HG03159 (cell line): ENCODE results near the gene POTEG.
"Not testable (repeated sequence)": the region's sequence is repeated elsewhere in the genome, so short reads cannot be mapped to it uniquely, and the experiment has no call there.

Experiments used
- ATAC-seq: cut with Tn5 transposase; IDR thresholded peaks from one replicate; pipeline ENCODE4 v1.9.1; 2021; ENCODE audit warnings: mild to moderate bottlenecking, moderate library complexity; ENCODE audit not compliant: unreplicated experiment

POTEG gene

DNA sequence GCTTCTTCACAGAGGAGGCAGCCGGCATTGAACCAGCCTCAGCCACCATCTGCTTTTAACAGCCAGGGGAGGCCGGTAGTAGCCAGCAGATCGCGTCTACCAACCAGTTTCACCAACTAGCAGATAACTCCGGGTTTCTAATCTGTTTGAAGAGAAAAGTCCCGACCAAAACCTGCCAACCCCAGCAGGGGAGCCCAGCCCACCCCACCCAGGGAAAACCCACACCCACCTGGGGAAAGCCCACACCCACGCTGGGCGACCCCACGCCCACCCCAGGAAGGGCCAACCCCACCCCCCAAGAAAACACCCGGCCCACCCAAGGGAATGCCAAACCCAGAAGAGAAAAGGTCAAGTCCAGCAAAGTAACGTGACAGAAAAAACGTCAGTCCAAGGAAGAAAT is at the start of gene POTEG:
TSS of gene POTEG (minus strand) at position 101 of the 400 bp plus-strand sequence. CDS start at position 49, 52 bp downstream.
- ATAC-seq = not testable (repeated sequence)

GRCh38 chr14:19482093-19482492 is 48.0 kb upstream of the POTEG start:
- ATAC-seq = not testable (repeated sequence)

DNA sequence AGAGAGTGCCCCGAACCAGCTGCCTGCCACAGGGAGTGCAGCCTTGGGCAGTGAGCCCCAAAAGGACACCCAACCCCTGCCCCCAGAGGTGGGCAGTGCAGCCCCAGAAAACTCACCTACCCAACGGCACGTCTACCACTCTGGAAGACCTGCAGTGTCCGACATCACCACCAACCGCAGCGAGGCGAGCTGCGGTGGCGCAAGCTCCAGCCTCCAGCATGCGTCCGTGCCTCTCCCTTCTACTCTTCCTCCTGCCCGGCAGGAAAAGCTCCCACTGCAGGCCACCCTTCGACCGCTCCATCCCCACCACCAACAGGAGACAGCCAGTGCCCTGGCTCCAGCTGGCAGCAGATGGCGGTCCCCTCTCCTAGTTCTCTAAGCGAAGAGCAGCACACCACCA is 47.3 kb upstream of the POTEG start:
- ATAC-seq = not testable (repeated sequence)

GRCh38 chr14:19480491-19480890 is 46.4 kb upstream of the POTEG start:
- not testable (repeated sequence) for ATAC-seq

- not testable (repeated sequence) for ATAC-seq
Observed at GRCh38 chr14:19445761-19446160, 11.6 kb upstream of the POTEG start.

DNA sequence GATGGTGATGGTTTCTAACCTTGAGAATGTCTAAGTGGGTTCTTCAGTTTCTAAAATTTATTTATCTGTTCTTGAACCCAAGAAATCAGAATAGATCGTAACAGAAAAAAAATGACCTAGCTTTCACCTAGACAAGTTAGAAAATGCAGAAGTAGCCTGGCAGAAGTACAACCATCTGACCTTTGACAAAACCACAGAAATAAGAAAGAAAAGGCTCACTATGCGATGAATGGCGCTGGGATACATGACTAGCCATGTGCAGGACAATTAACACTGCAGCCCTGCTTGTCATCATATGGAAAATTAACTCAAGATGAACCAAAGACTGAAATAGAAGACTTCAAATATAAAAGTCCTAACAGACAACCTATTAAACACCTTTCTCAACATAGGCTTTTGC is 5.7 kb upstream of the POTEG start:
- not testable (repeated sequence) for ATAC-seq

- not testable (repeated sequence) for ATAC-seq
Observed at GRCh38 chr14:19439219-19439618, 5.1 kb upstream of the POTEG start.

DNA sequence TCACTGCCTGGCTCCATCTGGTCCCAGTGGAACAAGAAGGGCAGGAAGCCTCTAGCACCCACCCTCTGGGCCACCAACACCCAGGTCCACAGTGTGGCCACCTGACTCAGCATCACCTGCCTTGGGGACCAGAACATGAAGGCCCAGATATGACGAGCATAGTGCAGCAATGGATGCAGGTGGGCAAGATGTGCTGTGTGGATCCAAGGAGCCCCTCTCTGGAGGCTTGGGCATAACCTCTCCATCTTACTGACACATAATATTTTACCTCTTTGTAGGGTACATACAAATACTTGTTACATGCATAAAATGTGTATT is 2.9 kb upstream of the POTEG start:
- not testable (repeated sequence) for ATAC-seq

DNA sequence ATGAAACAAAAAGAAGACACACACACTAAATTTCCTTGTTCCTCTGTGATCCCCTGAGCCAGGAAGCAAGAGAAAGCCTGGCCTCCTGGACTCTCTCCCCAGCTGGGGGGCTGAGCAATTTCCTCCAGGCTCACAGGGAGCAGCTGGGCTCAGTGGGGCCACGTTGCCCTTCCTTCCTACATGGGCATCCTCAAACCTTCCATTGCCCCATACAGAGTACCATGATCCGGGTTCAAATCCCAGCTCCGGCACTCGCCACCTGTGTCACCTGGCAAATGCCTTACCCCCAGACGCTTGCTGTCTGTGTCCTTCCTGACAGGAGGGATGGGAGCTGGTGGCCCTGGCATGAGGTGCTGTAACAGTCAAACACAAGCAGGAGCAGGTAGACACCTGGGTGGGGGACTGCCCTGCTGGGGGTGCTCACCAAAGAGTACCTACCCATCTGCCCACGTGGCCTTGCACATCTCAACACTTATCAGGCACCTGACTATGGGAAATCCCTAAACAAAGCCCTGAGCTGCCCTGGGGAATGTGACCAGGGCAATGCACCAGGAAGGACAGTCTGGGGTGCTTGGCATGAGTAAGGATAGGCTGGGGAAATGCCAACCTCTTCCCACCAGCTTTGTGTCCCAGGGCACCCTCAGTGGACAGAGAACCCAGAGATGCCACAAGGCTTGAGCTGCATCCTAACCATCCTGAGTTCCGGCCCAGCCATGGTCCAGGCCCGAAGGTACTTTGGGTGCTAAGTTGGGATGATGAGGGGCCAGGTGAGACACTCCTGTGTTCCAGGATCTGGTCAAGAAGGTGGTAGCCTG is 2.4 kb upstream of the POTEG start:
- ATAC-seq = not testable (repeated sequence)

DNA sequence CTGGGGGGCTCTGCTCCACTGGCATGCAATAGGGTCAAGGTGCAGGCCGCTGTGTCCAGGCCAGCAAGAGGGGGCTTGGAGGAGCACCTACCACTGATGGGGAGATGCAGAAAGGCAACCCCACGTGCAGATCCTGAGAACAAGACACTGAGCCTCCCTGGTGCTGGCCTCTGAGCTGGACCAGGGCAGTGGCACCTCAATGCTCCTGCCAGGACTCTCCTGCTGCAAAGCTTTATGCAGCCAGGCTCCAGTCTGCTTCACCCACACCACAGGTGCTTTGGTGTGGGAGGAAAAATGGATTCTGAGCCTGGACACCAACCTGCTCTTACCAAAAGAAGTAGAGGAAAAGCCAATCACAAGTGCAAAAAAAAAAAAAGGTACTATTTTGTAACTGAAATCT is 1.7 kb upstream of the POTEG start:
- not testable (repeated sequence) for ATAC-seq

DNA sequence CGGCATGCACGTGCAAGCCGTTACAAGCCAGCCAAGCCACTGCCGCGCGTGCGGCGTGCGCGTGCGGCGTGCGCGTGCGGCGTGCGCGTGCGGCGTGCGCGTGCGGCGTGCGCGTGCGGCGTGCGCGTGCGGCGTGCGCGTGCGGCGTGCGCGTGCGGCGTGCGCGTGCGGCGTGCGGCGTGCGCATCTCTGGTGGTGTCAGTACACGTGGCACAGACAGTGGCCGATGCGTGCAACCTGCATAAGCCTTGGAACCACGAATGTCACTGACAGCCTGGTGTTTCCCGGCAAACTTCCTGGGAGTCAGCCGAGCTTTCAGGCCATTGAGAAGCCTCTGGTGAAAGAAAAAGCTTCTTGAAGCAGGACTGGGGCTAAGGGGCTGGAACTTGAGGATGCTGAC is 750 bp upstream of the POTEG start:
- ATAC-seq = not testable (repeated sequence)

DNA sequence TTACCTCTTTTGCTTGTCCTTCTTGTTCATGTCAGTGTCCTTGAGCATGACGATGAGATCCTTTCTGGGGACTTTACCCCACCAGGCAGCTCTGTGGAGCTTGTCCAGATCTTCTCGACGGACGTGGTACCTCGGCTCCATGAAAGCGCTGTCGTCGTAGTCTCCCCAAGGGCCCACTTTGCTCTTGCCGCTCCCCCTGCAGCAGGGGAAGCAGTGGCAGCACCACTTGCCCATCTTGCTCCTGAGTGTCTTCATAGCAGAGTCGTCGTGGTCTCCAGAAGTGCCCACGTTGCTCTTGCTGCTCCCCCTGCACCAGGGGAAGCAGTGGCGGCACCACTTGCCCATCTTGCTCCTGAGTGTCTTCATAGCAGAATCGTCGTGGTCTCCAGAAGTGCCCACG is 376 bp downstream of the POTEG start:
- ATAC-seq = not testable (repeated sequence)

- not testable (repeated sequence) for ATAC-seq
Observed at GRCh38 chr14:19408519-19408918, 25.6 kb downstream of the POTEG start.

DNA sequence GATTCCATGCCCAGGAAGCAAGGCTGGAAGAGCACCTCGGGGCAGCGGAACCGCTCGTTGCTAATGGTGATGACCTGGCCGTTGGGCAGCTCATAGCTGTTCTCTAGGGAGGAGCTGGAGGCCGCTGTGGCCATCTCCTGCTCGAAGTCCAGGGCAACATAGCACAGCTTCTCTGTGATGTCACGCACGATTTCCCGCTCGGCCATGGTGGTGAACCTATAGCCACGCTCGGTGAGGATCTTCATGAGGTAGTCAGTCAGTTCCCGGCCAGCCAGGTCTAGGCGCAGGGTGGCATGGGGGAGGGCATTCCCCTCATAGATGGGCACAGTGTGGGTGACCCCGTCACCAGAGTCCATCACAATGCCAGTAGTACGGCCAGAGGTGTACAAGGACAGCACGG is 32.0 kb downstream of the POTEG start:
- ATAC-seq = not testable (repeated sequence)

DNA sequence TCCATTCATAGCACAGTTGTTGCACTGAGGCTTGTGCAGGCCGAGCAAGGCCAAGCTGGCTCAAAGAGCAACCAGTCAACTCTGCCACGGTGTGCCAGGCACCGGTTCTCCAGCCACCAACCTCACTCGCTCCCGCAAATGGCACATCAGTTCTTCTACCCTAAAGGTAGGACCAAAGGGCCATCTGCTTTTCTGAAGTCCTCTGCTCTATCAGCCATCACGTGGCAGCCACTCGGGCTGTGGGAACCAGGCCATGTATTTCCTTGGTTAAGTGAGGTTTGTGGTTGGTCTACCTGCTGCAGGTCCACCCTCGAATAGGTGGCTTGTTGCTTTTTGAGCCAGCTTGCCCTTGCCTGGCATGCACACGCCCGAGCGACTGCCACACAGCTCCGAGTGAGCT is 39.4 kb downstream of the POTEG start:
- ATAC-seq = not testable (repeated sequence)

DNA sequence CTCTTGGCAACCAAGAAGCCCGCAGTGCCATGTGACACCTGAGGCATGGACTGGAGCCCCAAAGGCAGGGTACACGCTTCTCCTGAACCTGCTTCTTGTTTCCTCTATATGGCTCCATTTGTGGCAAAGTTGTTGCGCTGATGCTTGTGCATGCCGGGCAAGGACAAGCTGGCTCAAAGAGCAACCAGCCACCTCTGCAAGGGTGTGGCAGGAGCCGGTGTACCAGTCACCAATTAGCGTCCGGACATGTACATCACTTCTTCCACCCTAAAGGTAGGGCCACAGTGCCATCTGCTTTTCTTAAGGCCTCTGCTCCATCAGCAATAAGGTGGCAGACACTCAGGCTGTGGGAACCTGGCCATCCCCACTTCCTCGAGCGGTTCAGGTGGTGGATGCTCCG is 43.9 kb downstream of the POTEG start:
- not testable (repeated sequence) for ATAC-seq

DNA sequence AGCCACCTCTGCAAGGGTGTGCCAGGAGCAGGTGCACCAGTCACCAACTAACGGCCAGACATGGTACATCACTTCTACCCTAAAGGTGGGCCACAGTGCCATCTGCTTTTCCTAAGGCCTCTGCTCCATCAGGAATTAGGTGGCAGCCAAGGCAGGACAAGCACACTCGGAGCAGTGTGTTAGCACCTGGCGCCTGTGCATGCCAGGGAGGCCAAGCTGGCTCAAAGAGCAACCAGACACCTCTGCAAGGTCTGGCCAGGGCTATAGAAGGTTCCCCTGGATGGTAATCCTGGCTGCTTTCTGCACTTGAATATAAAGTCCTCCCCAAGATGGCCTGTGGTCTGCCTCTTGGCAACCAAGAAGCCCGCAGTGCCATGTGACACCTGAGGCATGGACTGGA is 45.4 kb downstream of the POTEG start:
- not testable (repeated sequence) for ATAC-seq

DNA sequence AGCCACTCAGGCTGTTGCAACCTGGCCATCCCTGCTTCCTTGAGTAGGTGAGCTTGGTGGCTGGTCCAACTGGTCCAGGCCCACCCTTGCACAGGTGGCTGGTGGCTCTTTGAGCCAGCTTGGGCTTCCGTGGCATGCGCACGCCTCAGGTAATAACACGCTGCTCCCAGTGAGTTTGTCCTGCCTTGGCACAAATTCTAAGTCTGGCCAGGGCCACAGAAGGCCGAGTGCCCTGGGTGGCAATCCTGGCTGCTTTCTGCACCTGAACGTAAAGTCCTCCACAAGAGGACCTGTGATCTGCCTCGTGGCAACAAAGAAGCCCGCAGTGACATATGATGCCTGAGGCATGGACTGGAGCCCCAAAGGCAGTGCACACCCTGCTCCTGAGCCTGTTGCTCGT is 47.1 kb downstream of the POTEG start:
- ATAC-seq = not testable (repeated sequence)

GRCh38 chr14:19386309-19386708 is 47.8 kb downstream of the POTEG start:
- not testable (repeated sequence) for ATAC-seq

DNA sequence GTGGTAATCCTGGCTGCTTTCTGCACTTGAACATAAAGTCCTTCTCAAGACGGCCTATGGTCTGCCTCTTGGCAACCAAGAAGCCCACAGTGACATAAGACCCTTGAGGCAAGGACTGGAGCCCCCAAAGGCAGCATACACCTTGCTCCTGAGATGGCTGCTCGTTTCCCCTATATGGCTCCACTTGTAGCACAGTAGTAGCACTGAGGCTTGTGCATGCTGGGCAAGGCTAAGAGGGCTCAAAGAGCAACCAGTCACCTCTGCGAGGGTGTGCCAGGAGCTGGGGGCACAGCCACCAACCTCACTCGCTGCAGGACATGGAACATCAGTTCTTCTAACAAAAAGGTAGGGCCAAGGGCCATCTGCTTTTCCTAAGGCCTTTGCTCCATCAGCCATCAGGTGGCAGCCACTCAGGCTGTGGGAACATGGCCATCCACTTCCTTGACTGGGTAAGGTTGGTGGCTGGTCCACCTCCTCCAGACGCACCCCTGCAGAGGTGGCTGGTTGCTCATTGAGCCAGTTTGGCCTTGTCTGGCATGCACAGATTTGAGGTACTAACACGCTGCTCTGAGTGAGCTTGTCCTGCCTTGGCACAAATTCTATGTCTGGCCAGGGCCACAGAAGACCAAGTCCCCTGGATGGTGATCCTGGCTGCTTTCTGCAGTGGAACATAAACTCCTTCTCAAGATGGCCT is 49.9 kb downstream of the POTEG start:
- ATAC-seq = not testable (repeated sequence)

DNA sequence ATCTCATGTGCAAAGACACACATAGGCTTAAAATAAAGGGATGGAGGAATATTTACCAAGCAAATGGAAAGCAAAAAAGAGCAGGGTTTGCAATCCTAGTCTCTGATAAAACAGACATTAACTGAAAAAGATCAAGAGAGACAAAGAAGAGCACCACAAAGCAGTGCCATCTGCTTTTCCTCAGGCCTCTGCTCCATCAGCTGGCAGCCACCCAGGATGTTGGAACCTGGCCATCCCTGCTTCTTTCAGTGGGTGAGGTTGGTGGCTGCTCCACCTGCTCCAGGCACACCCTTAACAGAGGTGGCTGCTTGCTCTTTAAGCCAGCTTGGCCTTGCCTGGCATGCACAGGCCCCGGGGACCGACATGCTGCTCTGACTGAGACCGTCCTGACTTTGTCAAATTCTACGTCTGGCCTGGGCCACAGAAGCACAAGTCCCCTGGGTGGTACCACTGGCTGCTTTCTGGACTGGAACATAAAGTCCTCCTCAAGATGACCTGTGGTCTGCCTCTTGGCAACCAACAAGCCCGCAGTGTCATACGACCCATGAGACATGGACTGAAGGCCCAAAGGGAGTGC is 51.0 kb downstream of the POTEG start:
- not testable (repeated sequence) for ATAC-seq

- ATAC-seq = not testable (repeated sequence)
Observed at GRCh38 chr14:19380137-19380536, 54.0 kb downstream of the POTEG start.
